GM12864 (cell line): ENCODE data around the gene IGSF23.

Experiments
- DNase-seq: peaks from one replicate; pipeline ENCODE4 v3.0.0-alpha.2; 2011; ENCODE audit warnings: low read depth
- H3K4me3 ChIP-seq: 2 replicates; pipeline ENCODE4 v1.5.1; 2011; ENCODE audit warnings: mild to moderate bottlenecking, low read depth, low read length, control low read depth
- CTCF ChIP-seq: IDR thresholded peaks from 2 replicates; pipeline ENCODE4 v1.5.1; 2011; ENCODE audit warnings: low read depth, mild to moderate bottlenecking, moderate library complexity, low read length, control low read depth, inconsistent platforms; ENCODE audit errors: missing control alignments

The IGSF23 gene

GRCh38 chr19:44684892-44685863, 71.8 kb downstream of the IGSF23 start:
- no peak overlapping the region for H3K4me3 ChIP-seq
- no peak for DNase-seq
- no peak for TF ChIP-seq CTCF

- no peak for DNase-seq
- TF ChIP-seq CTCF: no peak
- H3K4me3 ChIP-seq: no peak overlapping the region
Measured at GRCh38 chr19:44685877-44686276, 72.5 kb downstream of the IGSF23 start.
